ENCODE data around the gene UBE2O.

The UBE2O gene

DNA sequence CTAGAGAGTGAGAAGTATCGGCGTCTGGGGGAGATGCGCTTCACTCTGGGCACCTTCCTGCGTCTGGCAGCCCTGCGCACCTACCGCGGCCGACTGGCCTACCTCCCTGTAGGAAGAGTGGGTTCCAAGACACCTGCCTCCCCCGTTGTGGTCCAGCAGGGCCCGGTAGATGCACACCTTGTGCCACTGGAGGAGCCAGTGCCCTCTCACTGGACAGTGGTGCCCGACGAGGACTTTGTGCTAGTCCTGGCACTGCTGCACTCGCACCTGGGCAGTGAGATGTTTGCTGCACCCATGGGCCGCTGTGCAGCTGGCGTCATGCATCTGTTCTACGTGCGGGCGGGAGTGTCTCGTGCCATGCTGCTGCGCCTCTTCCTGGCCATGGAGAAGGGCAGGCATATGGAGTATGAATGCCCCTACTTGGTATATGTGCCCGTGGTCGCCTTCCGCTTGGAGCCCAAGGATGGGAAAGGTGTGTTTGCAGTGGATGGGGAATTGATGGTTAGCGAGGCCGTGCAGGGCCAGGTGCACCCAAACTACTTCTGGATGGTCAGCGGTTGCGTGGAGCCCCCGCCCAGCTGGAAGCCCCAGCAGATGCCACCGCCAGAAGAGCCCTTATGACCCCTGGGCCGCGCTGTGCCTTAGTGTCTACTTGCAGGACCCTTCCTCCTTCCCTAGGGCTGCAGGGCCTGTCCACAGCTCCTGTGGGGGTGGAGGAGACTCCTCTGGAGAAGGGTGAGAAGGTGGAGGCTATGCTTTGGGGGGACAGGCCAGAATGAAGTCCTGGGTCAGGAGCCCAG lies 65.8 kb downstream of the UBE2O start:
- no peak overlapping the region for H3K27ac ChIP-seq (replicated peaks; ENCODE audit: low read length)
- H2AK5ac ChIP-seq (ENCODE audit: low read depth, low read length): no peak overlapping the region
- no peak overlapping the region for H3K4me2 ChIP-seq (ENCODE audit: insufficient read depth, low read length, poor library complexity, severe bottlenecking)
- peaks cover 5% of the 10 kb centered on the region for H3K79me1 ChIP-seq (ENCODE audit: low read depth, low read length)
- no peak overlapping the region for H4K8ac ChIP-seq (ENCODE audit: low read depth, low read length)
- peaks cover 19 to 47% of the 10 kb centered on the region in 2 donors for H3K36me3 ChIP-seq (replicated peaks in 1 of 2; ENCODE audit: control insufficient read depth in 2 of 2, insufficient read depth in 2 of 2, low read length in 2 of 2)
- H2BK12ac ChIP-seq (ENCODE audit: low read length): no peak overlapping the region
- H3K4me3 ChIP-seq (ENCODE audit: low read length in 2 of 2): peak overlapping the region in 1 of 2 donors; percentile 51
- H2AFZ ChIP-seq (ENCODE audit: low read length): no peak overlapping the region
- no peak for DNase-seq (ENCODE audit: low spot score)
- H3K14ac ChIP-seq (ENCODE audit: low read length): no peak overlapping the region
- no peak overlapping the region for H2BK120ac ChIP-seq (ENCODE audit: low read depth, low read length)
- H3K9me3 ChIP-seq (replicated peaks in 1 of 2; ENCODE audit: control insufficient read depth in 2 of 2, insufficient read depth in 1 of 2, low read depth in 1 of 2, low read length in 2 of 2): peaks cover 0 to 2% of the 10 kb centered on the region in 2 donors
- peak overlapping the region; percentile 62 for H3K23ac ChIP-seq (ENCODE audit: low read depth, low read length, poor library complexity)
- no peak overlapping the region for H3K18ac ChIP-seq (ENCODE audit: low read length)
- H2BK15ac ChIP-seq (ENCODE audit: low read length): peak overlapping the region; percentile 83
- peak overlapping the region; percentile 19 for H3K4ac ChIP-seq (ENCODE audit: low read length)
- peak overlapping the region; percentile 7 for H3K9ac ChIP-seq (ENCODE audit: low read depth, low read length, poor library complexity)
- H4K91ac ChIP-seq (ENCODE audit: low read depth, low read length, poor library complexity): no peak overlapping the region
- peaks cover 2 to 10% (median 6%) of the 10 kb centered on the region in 3 experiments for H3K27me3 ChIP-seq (ENCODE audit: control insufficient read depth in 3 of 3, insufficient read depth in 3 of 3, low read depth in 1 of 3, low read length in 3 of 3)
- H2BK5ac ChIP-seq (ENCODE audit: low read length): no peak overlapping the region
- no CpG with 5 or more reads among the region's 31 CpGs for whole genome bisulfite sequencing, 2 donors (ENCODE audit: extremely low coverage in 2 of 2, insufficient read length in 2 of 2, insufficient replicate concordance in 1 of 2)
- H3K4me1 ChIP-seq (ENCODE audit: control insufficient read depth in 2 of 2, insufficient read depth in 1 of 2, low read depth in 1 of 2, low read length in 2 of 2): peaks cover 0 to 17% of the 10 kb centered on the region in 2 donors

DNA sequence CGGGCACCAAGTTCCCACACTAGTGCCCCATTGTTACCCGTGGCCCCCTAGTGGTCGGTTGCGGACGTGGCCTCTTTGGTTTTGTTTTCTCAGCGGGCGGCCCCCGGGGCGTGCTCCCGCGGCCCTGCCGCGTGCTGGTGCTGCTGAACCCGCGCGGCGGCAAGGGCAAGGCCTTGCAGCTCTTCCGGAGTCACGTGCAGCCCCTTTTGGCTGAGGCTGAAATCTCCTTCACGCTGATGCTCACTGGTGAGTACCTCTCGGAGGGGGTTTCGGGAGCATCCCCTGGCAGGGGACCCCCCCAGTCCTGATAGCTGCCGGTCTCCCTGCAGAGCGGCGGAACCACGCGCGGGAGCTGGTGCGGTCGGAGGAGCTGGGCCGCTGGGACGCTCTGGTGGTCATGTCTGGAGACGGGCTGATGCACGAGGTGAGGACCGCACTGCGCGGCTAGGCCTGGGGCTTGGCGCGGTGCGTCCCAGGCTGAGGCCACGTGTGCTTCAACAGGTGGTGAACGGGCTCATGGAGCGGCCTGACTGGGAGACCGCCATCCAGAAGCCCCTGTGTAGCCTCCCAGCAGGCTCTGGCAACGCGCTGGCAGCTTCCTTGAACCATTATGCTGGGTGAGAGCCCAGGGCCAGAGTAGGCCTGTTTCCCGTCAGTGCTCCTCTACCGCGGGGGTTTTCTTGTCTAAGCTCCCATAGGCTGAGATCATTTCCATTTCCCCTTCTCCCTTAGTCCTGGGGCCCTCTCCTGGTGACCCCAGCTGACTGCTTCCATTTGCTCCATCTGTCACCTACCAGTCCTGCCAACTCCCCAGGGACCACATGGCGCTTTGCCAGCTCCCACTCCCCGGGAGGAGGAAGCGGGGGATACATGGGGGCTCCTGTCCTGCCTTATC lies 66.8 kb downstream of the UBE2O start:
- peak overlapping the region; percentile 89 for H2BK12ac ChIP-seq (ENCODE audit: low read length)
- H4K91ac ChIP-seq (ENCODE audit: low read depth, low read length, poor library complexity): no peak overlapping the region
- H3K36me3 ChIP-seq (replicated peaks in 1 of 2; ENCODE audit: control insufficient read depth in 2 of 2, insufficient read depth in 2 of 2, low read length in 2 of 2): peaks cover 14 to 37% of the 10 kb centered on the region in 2 donors
- H4K8ac ChIP-seq (ENCODE audit: low read depth, low read length): no peak overlapping the region
- peaks cover 0 to 2% of the 10 kb centered on the region in 2 donors for H3K9me3 ChIP-seq (replicated peaks in 1 of 2; ENCODE audit: control insufficient read depth in 2 of 2, insufficient read depth in 1 of 2, low read depth in 1 of 2, low read length in 2 of 2)
- H3K79me1 ChIP-seq (ENCODE audit: low read depth, low read length): peaks cover 5% of the 10 kb centered on the region
- WGBS, 2 donors (ENCODE audit: extremely low coverage in 2 of 2, insufficient read length in 2 of 2, insufficient replicate concordance in 1 of 2): no CpG with 5 or more reads among the region's 52 CpGs
- H3K4me2 ChIP-seq (ENCODE audit: insufficient read depth, low read length, poor library complexity, severe bottlenecking): no peak overlapping the region
- no peak overlapping the region for H2AK5ac ChIP-seq (ENCODE audit: low read depth, low read length)
- peak overlapping the region; percentile 74 for H3K9ac ChIP-seq (ENCODE audit: low read depth, low read length, poor library complexity)
- H2BK120ac ChIP-seq (ENCODE audit: low read depth, low read length): no peak overlapping the region
- peak overlapping the region; percentile 98 for H3K18ac ChIP-seq (ENCODE audit: low read length)
- H3K4me3 ChIP-seq (ENCODE audit: low read length in 2 of 2): peak overlapping the region in 1 of 2 donors; percentile 88
- H2AFZ ChIP-seq (ENCODE audit: low read length): no peak overlapping the region
- peak overlapping the region; percentile 84 for H3K14ac ChIP-seq (ENCODE audit: low read length)
- H3K4me1 ChIP-seq (ENCODE audit: control insufficient read depth in 2 of 2, insufficient read depth in 1 of 2, low read depth in 1 of 2, low read length in 2 of 2): peaks cover 8 to 25% of the 10 kb centered on the region in 2 donors
- peaks cover 2 to 10% (median 6%) of the 10 kb centered on the region in 3 experiments for H3K27me3 ChIP-seq (ENCODE audit: control insufficient read depth in 3 of 3, insufficient read depth in 3 of 3, low read depth in 1 of 3, low read length in 3 of 3)
- no peak overlapping the region for H3K27ac ChIP-seq (replicated peaks; ENCODE audit: low read length)
- H3K4ac ChIP-seq (ENCODE audit: low read length): peak overlapping the region; percentile 85
- H2BK5ac ChIP-seq (ENCODE audit: low read length): peak overlapping the region; percentile 88
- H3K23ac ChIP-seq (ENCODE audit: low read depth, low read length, poor library complexity): peak overlapping the region; percentile 75
- H2BK15ac ChIP-seq (ENCODE audit: low read length): peak overlapping the region; percentile 83
- DNase-seq (ENCODE audit: low spot score): peak; percentile 68

GRCh38 chr17:76384987-76385891 lies 67.7 kb downstream of the UBE2O start:
- no peak overlapping the region for H4K91ac ChIP-seq (ENCODE audit: low read depth, low read length, poor library complexity)
- peak overlapping the region; percentile 78 to 88 for H3K4me3 ChIP-seq (ENCODE audit: low read length in 2 of 2)
- peaks cover 0 to 2% of the 10 kb centered on the region in 2 donors for H3K9me3 ChIP-seq (replicated peaks in 1 of 2; ENCODE audit: control insufficient read depth in 2 of 2, insufficient read depth in 1 of 2, low read depth in 1 of 2, low read length in 2 of 2)
- H4K8ac ChIP-seq (ENCODE audit: low read depth, low read length): no peak overlapping the region
- peak overlapping the region; percentile 84 for H3K18ac ChIP-seq (ENCODE audit: low read length)
- H3K27ac ChIP-seq (replicated peaks; ENCODE audit: low read length): no peak overlapping the region
- peak overlapping the region; percentile 87 for H3K9ac ChIP-seq (ENCODE audit: low read depth, low read length, poor library complexity)
- H2BK15ac ChIP-seq (ENCODE audit: low read length): peak overlapping the region; percentile 98
- peaks cover 5% of the 10 kb centered on the region for H3K79me1 ChIP-seq (ENCODE audit: low read depth, low read length)
- peaks cover 10 to 30% of the 10 kb centered on the region in 2 donors for H3K4me1 ChIP-seq (ENCODE audit: control insufficient read depth in 2 of 2, insufficient read depth in 1 of 2, low read depth in 1 of 2, low read length in 2 of 2)
- peaks cover 2 to 10% (median 6%) of the 10 kb centered on the region in 3 experiments for H3K27me3 ChIP-seq (ENCODE audit: control insufficient read depth in 3 of 3, insufficient read depth in 3 of 3, low read depth in 1 of 3, low read length in 3 of 3)
- H2BK12ac ChIP-seq (ENCODE audit: low read length): peak overlapping the region; percentile 94
- no peak overlapping the region for H3K4ac ChIP-seq (ENCODE audit: low read length)
- H2BK5ac ChIP-seq (ENCODE audit: low read length): peak overlapping the region; percentile 88
- peak overlapping the region; percentile 93 for H3K23ac ChIP-seq (ENCODE audit: low read depth, low read length, poor library complexity)
- H2AK5ac ChIP-seq (ENCODE audit: low read depth, low read length): peak overlapping the region; percentile 88
- peak overlapping the region; percentile 99 for H3K4me2 ChIP-seq (ENCODE audit: insufficient read depth, low read length, poor library complexity, severe bottlenecking)
- peak overlapping the region; percentile 75 for H3K14ac ChIP-seq (ENCODE audit: low read length)
- peak overlapping the region; percentile 98 for H2AFZ ChIP-seq (ENCODE audit: low read length)
- H2BK120ac ChIP-seq (ENCODE audit: low read depth, low read length): peak overlapping the region; percentile 98
- WGBS, 2 donors (ENCODE audit: extremely low coverage in 2 of 2, insufficient read length in 2 of 2, insufficient replicate concordance in 1 of 2): no CpG with 5 or more reads among the region's 74 CpGs
- DNase-seq (ENCODE audit: low spot score): peak; percentile 43
- H3K36me3 ChIP-seq (replicated peaks in 1 of 2; ENCODE audit: control insufficient read depth in 2 of 2, insufficient read depth in 2 of 2, low read length in 2 of 2): peaks cover 10 to 28% of the 10 kb centered on the region in 2 donors

Data from neuronal stem cell (in vitro differentiated cells).